Measurements from ENCODE around the gene DAZAP1.

- TF ChIP-seq CTCF (IDR thresholded peaks at IDR 0.05) (no peak), POLR2AphosphoS5 (IDR thresholded peaks at IDR 0.05) (no peak)
Observed at GRCh38 chr19:1470305-1471009, 63.1 kb downstream of the DAZAP1 start.
